Epithelial cell of prostate (primary cell): Measurements from ENCODE around the gene NXF2.
"Not testable (repeated sequence)": the region's sequence is repeated elsewhere in the genome, so short reads cannot be mapped to it uniquely, and the experiment has no call there.

Experiments
- DNase-seq: peaks from one replicate; pipeline ENCODE4 v3.0.0-alpha.2; 2011; ENCODE audit warnings: low read depth, low spot score
- H3K27ac ChIP-seq: fragments of 450-650 bp; 2 replicates; pipeline ENCODE4 v1.5.1; 2017; ENCODE audit warnings: mild to moderate bottlenecking

Gene NXF2, protein sequence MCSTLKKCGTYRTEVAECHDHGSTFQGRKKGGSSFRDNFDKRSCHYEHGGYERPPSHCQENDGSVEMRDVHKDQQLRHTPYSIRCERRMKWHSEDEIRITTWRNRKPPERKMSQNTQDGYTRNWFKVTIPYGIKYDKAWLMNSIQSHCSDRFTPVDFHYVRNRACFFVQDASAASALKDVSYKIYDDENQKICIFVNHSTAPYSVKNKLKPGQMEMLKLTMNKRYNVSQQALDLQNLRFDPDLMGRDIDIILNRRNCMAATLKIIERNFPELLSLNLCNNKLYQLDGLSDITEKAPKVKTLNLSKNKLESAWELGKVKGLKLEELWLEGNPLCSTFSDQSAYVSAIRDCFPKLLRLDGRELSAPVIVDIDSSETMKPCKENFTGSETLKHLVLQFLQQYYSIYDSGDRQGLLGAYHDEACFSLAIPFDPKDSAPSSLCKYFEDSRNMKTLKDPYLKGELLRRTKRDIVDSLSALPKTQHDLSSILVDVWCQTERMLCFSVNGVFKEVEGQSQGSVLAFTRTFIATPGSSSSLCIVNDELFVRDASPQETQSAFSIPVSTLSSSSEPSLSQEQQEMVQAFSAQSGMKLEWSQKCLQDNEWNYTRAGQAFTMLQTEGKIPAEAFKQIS

DNA sequence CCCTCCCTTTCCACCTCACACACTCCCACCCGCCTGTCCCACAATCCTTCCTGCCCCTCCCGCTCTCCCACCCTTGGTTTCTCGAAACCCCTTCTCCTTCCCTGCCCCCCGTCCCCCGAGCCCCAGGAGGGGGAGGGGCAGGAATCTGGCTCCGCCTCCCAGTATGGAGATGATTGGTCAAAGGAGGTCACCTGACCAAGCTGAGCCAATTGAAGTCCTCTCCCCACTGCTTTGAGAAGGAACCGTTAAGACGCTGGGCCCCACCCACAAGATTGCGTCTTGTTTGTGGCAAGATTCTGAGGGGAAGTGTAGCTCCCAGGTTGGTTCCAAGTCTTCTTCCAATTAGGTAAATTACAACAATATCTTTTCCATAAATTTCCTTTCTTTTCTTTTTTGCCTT is at the start of gene NXF2:
NXF2 (plus strand) TSS at position 275 of the 400 bp plus-strand sequence. CDS start 59,912 bp downstream, outside the sequence.
- not testable (repeated sequence) for H3K27ac ChIP-seq

DNA sequence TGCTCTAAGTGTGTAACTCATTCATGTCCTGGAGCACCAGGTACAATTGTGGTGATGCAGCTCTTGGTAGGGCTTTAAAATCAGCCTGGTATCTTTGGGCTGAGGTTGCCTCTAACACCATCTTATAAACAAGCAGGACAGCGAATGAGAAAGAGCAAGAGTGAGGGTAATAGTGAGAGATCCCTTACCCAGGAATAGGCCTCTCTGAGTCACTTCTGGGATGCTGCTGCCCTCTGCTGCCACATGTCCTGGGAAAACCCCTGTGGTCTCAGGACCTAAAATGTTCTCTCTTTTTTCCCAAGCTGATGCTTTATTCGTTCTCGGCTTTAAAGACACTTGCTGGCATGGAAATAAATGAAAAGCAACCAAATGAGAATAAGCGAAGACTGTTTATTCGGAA is 39.0 kb upstream of the NXF2 start:
- not testable (repeated sequence) for H3K27ac ChIP-seq, DNase-seq

More for the DNA sequence above, at the start of gene NXF2:
- DNase-seq: not testable (repeated sequence)

DNA sequence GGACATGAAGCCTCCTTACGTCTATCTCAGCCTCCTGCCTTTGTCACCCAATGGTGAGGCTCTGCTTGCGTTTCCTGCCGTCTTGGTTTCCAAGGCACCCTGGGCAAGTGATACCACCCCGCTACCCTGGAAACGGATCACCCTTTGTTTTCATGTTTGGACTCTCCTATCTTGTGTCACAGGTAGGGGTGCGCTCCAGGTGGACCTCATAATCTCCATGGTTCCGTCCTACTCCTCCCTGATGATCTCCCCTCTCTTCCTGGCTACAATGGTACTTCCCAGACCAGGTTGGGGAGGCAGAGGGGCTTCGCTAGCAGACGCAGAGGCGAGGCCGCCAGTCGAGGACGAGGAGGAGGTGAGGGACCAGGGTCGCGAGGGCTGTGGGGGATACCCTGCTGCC is 32.0 kb upstream of the NXF2 start, which contains the start of gene TCP11X1:
TCP11X1 (plus strand) TSS at position 316 of the 400 bp plus-strand sequence.
- DNase-seq, H3K27ac ChIP-seq: not testable (repeated sequence)

DNA sequence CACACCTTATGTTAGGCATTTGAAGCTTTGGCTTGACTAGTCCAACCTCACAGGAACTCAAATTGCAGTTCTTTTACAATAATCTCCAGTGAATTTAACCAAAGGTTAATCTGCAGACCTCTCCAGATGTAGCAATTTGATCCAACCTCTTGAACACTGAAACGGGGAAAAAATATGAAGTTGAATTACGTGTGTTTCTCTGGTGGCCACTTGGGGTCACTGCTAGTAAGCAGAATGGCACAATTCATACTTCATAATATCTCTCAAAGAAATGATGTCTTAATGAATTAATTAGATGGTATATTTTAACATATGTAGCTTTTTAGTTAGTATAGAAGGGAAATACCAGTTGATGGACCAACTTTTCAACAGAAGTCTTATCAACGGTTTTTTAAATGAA is 30.5 kb upstream of the NXF2 start:
- not testable (repeated sequence) for H3K27ac ChIP-seq, DNase-seq

DNA sequence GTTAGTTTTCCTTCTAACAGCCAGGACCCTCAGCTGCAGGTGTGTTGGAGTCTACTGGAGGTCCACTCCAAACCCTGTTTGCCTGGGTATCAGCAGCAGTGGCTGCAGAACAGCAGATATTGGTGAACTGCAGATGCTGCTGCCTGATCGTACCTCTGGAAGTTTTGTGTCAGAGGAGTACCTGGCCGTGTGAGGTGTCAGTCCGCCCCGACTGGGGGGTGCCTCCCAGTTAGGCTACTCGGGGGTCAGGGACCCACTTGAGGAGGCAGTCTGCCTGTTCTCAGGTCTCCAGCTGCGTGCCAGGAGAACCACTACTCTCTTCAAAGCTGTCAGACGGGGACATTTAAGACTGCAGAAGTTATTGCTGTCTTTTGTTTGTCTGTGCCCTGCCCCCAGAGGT is 11.3 kb upstream of the NXF2 start:
- DNase-seq, H3K27ac ChIP-seq: not testable (repeated sequence)

DNA sequence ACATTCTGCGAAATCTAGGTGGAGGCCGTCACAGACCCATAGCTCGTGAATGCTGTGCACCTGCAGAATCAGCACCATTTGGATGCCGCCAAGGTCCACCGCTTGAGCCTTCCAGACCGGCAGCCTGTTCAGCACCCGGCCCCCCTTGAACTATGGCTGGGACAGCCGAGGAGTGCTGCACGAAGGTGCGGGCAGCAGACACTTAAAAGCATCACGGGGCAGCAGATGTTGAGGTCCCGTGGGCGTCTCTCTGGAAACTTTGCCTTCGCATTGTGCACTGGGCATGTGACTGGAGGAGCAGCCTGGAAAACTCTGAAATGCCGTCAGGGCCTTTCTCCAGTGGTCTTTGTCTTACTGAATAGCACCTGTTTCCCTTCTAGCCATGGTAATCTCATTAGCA is 6.7 kb upstream of the NXF2 start:
- H3K27ac ChIP-seq, DNase-seq: not testable (repeated sequence)

DNA sequence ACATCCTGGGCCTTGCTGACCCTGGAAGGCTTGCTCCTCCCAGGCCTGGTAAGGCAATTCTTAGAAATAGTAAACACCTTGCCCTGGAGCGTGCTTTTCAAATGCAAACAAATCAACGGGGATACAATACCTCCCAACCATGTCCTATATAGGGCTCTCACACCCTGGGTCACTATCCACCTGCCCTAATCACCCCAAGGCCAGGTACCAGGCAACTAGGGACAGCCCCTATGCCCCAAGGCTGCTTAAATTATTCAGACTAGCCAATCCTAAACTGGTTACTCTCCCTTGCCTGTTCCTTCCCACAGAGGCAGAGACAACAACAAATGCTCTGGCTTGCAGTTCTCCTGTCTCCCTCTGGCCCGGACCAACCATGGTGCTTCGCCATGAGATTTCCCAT is 25.3 kb downstream of the NXF2 start:
- not testable (repeated sequence) for H3K27ac ChIP-seq, DNase-seq

DNA sequence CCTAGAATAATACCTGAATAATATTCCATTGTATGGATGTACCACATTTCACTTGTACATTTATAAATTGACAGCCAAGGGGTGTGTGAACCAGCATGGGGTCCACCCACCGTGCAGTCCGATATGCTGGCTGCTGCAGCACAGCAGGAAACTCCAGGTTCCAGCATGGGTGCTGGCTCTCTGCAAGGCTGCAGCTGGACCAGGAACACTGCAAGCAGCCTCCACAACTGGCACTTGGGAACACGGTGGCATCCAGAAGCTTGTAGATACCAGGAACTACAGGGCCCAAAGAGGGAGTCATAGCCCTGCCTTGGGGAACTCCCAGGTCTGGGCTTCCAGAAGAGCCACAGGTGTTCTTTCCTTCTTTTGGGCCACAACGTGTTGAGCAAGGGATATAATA is 91.2 kb downstream of the NXF2 start:
- no peak overlapping the region for H3K27ac ChIP-seq
- DNase-seq: no peak

DNA sequence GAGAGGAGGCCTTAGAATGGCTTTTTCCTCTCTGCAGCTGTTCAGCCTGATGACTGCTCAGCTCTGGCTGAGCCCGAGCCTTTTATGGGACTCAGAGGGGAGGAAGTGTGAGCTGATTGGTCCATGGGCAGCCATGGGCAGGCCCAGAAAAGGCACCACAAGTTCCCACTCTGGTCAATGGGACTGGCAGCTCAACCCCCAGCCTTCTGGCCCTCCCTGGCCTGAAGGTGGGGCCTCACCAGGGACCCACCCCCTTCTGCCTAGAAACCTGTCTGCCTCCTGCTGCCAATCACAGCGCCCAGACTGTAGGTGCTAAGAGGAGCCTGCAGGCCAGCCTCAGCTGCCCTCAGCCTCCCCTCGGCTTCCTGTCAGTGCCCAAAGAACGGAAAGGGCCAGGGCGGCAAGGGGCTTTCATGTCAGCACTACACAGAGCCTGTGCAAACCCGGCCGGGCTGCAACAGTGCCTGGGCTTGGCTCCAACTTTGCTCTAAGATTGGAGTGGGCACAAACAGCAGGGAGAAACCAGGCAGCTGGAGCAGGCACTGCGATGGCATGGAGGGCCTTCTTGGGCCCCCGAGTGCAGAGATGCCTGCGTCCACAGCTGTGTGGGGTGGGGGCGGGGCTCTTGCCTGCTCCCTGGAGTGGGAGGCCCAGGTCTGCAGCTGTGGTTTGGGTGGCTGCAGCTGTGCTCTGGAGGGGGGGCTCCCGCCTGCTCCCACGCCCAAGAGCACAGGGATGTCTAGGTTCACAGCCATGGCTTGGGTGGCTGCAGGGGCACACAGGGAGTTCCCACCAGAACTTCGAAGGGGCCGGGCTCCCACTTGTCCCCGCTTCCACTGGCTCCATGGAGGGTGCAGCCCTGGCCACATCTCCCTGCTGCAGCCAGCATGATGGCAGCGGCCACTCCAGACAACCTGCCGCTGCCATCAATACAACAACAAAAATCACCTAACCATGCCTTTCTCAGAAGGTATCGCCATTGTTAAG is 92.6 kb downstream of the NXF2 start:
- H3K27ac ChIP-seq: no peak overlapping the region
- DNase-seq: no peak

DNA sequence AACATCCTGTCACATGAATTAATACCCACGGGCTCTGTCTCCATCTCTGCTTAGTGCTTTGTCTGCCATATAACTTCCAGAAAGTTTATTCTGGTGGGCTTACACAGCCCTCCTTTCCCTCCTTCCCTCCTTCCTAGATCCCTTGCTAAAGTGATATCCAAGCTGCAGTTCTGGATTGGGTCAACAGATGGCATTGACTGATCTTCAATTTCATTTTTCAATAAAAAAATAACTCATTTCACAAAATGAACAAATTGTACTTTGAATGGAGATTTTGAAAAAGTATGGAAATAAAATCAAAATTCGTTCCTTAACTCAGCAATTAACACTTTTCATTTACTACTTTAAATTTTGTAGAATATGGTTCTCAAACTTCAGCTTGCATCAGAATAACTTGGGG is 94.9 kb downstream of the NXF2 start:
- no peak overlapping the region for H3K27ac ChIP-seq
- no peak for DNase-seq

DNA sequence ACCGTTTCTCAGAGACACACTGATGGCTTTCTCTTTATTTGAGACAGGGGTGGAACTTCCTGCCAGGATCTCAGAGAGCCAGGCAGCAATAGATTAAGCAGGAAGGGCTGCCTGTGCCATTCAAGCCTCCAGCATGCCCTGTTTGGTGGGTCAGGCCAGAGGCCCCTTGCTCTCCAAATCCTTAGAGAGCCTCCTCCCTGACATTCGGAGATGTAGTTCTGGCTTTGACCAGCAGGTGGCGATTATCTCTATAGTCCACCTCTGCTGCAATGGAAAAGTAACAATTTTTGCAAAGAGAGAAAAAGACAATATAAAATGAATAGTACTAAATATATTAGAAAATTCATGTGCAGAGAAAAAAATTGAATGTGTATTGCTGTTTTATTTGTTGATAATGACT is 98.9 kb downstream of the NXF2 start:
- no peak for DNase-seq
- no peak overlapping the region for H3K27ac ChIP-seq
